DMS 273 (cell line): ENCODE results near the gene ABCB7.
A peak's percentile ranks its signal among the peaks of the same experiment; 100 is the strongest.
"Not testable (repeated sequence)": the region's sequence is repeated elsewhere in the genome, so short reads cannot be mapped to it uniquely, and the experiment has no call there.

Source experiments
- DNase-seq: peaks from one replicate; lab custom pipeline; 2025; ENCODE audit not compliant: unreplicated experiment; lab: John Stamatoyannopoulos, UW

ABCB7 gene

DNA sequence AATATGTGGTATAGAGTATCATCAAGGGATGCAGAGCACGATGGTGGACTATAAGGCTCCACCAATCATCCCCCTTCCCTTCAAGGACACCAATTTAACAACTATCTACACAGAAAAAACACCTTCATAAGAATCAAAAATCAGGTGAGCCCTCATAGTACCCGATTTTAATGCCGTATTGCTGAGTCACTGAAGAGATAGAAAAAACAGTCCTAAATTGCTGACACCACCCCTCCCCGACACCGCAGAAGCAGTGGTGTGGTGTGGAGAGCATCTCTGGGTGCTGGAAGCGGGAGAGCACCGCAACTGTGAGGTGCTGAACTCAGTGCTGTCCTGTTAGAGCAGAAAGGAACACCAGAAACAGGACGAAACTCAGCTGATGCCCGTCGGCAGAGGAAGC lies 49.3 kb downstream of the ABCB7 start:
- DNase-seq = peak; percentile 32

DNA sequence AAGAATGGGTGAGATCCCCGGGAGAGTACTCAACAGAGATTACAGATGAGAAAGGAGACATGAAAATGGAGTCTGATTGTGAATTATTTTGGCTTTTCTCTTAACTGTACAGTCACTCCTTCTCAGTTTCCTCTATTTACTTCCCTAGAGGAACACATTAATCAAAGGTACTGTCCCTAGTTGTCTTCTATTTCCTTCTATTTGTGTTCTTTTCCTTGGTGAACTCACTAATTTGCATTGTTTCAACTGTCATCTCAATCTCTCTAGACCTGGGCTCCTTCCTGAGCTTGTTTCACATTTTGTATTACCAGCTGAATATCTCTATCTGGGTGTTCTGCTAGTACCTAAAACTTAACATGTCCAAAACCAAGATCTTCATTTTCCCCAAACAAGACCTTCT lies 59.8 kb downstream of the ABCB7 start:
- no peak for DNase-seq

DNA sequence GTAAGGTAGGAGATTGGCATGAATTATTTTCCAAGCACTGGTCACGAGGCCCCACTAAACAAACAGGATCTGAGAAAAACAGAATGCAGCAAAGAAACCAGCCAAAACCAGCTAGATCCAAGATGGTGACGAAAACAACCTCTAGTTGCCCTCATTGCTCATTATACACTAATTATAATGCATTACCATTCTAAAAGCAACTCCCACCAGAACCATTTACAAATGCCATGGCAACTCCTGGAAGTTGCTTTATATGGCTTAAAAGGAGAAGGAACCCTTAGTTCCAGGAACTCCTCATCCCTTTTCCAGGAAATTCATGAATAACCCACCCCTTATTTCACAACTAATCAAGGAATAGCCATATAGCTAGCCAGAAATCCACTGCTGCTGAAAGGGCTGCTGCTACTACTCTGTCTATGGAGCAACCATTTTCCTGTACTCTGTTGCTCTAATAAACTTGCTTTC lies 69.3 kb downstream of the ABCB7 start:
- no peak for DNase-seq

DNA sequence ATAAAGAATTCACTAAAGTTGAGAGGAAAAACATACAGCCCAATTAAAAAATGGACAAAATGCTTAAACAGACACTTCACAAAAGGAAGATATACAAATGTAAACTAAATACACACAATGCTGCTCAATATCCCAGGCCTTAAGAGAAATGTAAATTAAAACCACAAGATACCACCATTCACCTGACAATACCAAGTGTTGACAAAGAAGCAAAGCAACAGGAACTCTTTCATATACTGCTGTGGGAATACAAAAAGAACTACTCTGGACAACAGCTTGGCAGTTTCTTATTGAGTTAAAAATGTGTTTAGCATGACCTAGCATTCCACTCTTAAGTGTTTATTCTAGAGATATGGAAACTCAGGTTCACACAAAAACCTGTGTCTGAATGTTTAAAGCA lies 71.3 kb downstream of the ABCB7 start:
- no peak for DNase-seq

DNA sequence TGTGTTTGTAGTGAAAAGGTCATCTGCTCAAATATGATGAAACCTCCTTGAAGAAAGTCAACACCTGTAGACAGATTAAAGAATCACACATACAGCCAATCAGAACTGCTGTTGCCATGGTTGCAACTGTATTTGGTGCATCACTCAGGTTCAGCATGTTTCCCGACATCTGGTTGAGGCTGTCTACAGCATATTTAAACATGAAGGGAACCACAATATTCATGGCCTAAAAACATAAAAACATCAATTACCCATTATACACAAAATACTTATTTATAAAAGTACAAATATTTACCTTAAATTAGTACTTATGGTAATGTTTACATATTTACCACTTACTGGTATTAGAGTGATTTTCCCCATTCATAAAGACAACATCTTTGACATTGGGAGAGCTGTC lies 79.7 kb downstream of the ABCB7 start:
- DNase-seq = peak; percentile 6

DNA sequence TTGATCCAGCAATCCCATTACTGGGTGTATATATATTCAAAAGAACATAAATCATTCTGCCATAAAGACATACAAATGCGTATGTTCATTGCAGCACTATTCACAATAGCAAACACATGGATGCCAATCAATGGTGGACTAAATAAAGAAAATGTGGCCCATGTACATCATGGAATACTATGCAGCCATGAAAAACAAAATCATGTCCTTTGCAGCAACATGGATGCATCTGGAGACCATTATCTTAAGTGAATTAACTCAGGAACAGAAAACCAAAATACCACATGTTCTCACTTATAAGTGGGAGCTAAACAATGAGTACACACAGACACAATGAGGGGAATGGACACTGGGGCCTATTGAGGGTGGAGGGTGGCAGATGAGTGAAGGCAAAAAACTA lies 81.6 kb downstream of the ABCB7 start:
- no peak for DNase-seq

DNA sequence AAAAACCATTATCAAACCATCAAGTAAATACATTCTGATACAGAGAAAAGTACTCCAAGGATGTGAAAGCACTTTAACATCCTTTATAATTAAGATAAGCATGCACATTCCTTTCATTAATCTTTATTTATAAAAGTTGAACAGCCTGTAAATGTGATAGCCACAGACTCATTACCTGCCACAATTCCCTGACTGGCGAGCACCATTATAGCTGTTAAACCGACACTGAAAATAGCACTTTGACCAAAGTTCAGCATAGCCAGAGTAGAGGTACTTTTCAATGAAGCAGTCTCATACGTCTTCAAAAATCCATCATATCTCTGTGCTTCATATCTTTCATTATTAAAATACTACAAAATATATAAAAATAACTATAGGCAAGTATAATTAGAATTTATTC lies 84.7 kb downstream of the ABCB7 start:
- DNase-seq = no peak

DNA sequence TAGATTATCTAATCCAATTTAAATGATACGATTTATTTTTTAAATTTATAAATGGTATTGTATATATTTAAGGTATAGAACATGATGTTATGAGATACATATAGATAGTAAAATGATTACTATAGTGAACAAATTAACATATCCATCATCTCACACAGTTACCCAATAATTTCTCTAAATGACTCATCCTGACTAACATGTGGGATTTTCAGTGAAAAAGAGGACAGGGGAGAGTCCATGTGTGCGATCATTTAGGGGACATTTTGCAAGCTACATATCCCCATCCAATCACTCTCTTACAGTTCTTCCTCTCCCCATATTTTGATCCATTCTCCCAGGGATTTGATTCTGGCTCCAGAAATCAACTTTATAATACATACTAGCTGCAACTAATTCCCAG lies 88.2 kb downstream of the ABCB7 start:
- DNase-seq = no peak

DNA sequence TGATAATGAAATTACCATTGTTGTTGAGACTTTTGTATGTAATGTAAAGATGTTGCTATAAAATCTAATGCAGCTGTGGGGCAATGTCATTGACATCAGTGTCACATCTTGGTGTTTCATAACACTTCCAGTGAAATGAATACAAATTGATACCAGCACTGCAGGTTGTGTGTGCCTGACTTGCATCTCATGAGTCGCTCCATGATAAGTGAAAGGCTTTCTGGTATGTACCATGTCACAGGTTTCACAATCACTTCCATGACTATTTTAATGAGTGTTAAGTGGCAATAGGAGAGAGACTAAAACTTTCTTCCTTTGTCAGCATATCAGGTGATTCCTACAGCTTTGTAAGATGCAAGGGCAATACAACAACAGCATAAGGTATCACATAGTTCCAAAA lies 94.4 kb downstream of the ABCB7 start:
- no peak for DNase-seq

DNA sequence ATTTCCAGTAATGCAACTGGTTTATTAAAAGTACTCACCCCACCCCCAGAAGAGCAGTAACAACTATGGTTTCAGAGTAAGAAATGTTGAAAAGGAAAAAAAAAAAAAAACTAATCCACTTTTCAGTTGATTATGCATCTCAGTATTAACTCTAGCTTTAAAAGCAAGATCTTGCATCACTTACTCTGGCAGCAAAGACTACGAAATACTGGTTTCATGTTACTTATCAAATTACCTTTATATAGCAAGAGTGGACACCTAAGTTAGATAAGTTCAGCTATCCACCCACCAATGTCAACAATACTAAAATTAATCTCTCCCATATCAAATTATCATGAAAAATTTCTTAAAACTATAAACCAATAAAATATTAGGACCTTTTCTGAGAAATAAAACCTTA lies 105.0 kb downstream of the ABCB7 start:
- no peak for DNase-seq

DNA sequence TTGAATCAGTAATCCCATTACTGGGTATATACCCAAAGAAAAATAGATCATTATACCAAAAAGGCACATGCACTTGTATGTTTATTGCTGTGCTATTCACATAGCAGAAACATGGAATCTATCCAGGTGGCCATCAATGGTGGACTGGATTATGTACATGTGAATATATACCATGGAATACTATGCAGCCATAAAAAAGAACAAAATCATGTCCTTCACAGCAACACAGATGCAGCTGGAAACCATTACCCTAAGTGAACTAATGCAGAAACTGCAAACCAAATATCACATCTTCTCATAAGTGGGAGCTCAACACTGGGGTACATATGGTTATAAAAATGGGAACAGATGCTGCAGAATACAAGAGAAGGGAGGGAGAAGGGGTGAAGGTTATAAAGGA lies 110.7 kb downstream of the ABCB7 start:
- no peak for DNase-seq

DNA sequence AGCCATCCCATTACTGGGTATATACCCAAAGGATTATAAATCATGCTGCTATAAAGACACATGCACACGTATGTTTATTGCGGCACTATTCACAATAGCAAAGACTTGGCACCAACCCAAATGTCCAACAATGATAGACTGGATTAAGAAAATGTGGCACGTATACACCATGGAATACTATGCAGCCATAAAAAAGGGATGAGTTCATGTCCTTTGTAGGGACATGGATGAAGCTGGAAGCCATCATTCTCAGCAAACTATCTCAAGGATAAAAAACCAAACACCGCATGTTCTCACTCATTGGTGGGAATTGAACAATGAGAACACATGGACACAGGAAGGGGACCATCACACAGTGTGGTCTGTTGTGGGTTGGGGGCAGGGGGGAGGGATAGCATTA lies 111.9 kb downstream of the ABCB7 start:
- DNase-seq = not testable (repeated sequence)

DNA sequence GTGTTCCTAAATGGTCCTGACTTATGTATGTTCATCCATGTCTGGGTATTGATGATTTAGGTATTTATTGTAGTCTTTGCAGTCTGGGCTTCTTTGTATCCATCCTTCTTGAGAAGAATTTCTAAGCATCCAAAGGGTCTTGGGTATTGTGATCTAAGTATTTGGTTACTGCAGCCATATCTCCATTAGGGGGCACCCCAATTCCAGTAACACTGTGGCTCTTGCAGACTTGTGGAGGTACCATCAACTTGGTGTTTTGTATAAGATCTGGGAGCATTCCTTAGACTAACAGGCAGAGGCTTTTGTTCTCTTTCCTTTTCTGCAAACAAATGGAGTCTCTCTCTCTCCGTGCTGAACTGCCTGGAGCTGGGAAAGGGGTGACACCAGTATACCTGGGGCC lies 117.2 kb downstream of the ABCB7 start:
- peak; percentile 62 for DNase-seq
